GM19372 (cell line): ENCODE results near the gene H6PD.

Experiments used
- ATAC-seq: cut with Tn5 transposase; IDR thresholded peaks from one replicate; pipeline ENCODE4 v1.9.1; 2021; ENCODE audit warnings: mild to moderate bottlenecking, low read depth, moderate library complexity; ENCODE audit not compliant: unreplicated experiment

The H6PD gene

DNA sequence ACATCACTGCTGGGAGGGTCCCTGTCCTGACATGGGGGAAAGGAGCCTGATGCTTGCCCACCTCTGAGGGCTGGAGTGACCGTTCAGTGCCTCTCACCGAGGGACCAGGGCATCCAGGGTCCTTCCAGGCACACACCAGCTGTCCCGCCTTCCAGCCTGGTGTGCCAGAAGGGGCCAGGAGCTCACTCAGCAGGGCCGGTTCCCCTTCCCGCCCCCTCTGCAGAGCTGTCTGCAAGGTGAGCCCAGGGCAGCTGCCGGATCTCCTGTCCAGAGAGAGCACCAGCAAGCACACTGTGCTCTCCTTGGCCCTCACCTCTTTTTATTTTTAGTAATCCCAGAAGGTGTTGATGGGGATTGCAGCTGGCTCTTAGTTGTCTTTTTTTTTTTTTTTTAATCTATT, 16.9 kb downstream of the H6PD start:
- no peak for ATAC-seq

DNA sequence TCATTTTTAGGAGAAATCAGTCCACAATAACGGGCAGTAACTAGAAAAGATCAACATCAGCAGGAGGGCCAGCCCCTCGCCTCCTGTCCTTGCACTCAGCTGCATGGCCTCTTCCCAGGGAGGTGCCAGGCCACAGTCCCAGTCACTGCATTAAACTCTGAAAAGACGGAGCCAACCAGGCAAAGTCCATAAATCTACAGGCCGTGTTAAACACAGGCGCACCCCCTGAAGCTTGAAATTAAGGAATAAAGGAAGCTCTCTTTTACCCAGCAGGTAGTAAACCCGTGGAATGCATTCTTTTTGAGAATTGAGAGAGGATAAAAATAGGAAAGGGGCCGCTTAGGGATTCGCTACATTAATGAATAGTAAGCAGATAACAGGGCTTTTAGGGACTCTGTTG, 18.4 kb downstream of the H6PD start:
- ATAC-seq, result no peak

- no peak for ATAC-seq
These were observed 19.0 kb downstream of the H6PD start for GRCh38 chr1:9253453-9254105.

DNA sequence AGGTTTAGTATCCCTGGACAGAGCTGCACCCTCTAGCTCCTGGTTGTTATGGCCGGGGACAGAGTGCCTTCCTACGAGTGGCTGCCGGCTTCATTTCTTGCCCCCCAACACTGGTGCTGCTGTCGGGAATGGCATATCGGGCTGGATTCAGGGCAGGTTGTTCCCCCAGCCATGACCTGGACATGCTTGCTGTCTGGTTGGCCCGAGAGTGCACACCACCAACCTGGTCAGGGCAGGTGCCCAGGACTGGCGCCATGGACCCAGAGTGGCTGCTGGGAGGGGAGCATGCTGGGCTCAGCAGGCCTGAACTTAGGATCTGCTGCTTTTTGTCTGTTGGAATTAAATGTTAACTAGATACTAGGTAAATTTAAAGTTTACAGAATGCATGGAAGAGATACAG, 21.8 kb downstream of the H6PD start:
- ATAC-seq, result no peak

GRCh38 chr1:9257851-9258250, 23.3 kb downstream of the H6PD start:
- ATAC-seq, result no peak

- no peak for ATAC-seq
These were observed 24.1 kb downstream of the H6PD start for GRCh38 chr1:9258629-9259028.

DNA sequence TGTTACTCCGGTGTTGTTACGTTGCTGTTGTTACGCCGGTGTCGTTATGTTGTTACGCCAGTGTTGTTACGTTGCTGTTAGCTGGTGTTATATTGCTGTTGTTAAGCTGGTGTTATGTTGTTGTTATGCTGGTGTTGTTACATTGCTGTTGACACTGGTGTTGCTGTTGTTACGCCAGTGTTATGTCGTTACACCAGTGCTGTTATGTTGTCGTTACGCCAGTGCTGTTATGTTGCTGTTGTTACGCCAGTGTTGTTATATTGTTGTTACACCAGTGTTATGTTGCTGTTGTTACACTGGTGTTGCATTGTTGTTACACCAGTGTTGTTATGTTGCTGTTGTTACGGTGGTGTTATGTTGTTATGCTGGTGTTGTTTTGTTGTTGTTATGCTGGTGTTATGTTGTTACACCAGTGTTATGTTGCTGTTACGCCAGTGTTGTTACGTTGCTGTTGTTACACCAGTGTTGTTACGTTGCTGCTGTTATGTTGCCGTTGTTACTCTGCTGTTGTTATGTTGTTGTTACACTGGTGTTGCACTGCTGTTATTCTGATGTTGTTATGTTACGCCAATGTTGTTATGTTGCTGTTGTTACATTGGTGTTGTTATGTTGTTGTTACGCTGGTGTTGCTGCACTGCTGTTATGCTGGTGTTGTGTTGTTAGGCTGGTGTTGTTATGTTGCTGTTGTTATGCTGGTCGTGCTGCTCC, 25.6 kb downstream of the H6PD start:
- no peak for ATAC-seq

- ATAC-seq, result no peak
These were observed 26.9 kb downstream of the H6PD start for GRCh38 chr1:9261496-9261895.

GRCh38 chr1:9262096-9262986, 27.8 kb downstream of the H6PD start:
- no peak for ATAC-seq

DNA sequence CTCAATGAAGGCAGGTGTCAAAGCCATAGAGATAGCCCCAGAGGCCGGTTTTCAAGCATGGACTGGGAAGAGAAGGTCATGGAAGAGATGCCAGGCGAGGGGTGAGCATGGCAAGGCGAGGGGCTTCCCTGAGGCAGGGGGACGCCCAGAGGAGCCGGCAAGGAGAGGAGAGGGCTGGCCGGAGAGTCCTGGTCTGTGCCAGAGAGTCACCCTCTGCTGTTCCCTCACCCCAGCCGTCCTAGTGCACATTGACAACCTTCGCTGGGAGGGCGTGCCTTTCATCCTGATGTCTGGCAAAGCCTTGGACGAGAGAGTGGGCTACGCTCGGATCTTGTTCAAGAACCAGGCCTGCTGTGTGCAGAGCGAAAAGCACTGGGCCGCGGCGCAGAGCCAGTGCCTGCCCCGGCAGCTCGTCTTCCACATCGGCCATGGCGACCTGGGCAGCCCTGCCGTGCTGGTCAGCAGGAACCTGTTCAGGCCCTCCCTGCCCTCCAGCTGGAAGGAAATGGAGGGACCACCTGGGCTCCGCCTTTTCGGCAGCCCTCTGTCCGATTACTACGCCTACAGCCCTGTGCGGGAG, 28.8 kb downstream of the H6PD start:
- no peak for ATAC-seq

DNA sequence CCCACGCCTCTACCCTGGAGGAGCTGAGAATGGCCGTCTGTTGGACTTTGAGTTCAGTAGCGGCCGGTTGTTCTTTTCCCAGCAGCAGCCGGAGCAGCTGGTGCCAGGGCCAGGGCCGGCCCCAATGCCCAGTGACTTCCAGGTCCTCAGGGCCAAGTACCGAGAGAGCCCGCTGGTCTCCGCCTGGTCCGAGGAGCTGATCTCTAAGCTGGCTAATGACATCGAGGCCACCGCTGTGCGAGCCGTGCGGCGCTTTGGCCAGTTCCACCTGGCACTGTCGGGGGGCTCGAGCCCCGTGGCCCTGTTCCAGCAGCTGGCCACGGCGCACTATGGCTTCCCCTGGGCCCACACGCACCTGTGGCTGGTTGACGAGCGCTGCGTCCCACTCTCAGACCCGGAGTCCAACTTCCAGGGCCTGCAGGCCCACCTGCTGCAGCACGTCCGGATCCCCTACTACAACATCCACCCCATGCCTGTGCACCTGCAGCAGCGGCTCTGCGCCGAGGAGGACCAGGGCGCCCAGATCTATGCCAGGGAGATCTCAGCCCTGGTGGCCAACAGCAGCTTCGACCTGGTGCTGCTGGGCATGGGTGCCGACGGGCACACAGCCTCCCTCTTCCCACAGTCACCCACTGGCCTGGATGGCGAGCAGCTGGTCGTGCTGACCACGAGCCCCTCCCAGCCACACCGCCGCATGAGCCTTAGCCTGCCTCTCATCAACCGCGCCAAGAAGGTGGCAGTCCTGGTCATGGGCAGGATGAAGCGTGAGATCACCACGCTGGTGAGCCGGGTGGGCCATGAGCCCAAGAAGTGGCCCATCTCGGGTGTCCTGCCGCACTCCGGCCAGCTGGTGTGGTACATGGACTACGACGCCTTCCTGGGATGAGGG, 29.7 kb downstream of the H6PD start:
- ATAC-seq, result no peak

GRCh38 chr1:9265037-9265436, 30.5 kb downstream of the H6PD start:
- no peak for ATAC-seq

- ATAC-seq, result no peak
These were observed 31.4 kb downstream of the H6PD start for GRCh38 chr1:9265968-9266367.

DNA sequence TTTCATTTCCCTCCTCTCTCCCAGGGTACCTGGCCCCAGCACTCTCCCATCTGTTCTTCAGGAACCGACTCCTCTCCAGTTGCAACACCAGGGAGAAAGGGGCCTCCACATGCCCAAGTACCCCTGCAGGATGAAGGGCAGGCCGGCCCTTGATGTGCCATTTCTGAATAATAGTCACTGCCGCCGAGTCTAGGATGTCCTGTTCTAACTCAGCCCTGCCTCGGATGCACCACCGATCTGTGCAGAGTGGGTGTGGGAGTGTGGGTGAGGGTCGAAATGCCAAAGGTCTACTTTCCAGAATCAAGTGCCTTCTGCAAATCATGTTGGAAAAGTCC, 32.7 kb downstream of the H6PD start:
- ATAC-seq, result no peak

DNA sequence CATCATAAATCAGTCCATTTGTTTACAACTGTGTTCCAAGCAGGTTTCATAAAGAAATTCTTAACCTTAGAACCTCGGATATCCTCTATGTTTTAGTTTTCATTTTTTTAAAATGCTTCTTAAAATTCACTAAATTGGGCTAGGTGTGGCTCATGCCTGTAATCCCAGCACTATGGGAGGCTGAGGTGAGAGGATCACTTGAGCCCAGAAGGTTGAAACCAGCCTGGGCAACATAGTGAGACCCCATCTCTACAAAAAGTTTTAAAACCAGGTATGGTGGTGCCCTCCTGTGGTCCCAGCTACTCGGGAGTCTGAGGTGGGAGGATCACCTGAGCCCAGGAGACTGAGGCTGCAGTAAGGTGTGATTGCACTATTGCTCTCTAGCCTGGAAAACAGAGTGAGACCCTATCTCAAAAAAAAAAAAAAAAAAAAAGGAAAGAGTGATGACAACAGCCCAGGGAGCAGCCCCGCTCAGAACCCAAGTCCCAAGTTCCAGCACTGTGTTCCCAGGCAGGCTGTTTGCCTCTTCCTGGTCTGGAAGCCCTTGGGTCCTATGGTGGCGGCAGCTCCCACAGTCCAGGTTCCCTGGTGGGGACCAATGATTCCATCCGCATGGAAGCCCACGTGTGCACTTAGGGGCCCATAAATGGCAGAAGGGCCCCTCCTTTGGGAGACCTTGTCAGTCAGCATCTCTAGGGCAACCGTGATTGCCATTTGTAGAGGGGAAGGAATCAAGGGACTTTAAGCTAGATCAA, 33.4 kb downstream of the H6PD start:
- ATAC-seq, result no peak

DNA sequence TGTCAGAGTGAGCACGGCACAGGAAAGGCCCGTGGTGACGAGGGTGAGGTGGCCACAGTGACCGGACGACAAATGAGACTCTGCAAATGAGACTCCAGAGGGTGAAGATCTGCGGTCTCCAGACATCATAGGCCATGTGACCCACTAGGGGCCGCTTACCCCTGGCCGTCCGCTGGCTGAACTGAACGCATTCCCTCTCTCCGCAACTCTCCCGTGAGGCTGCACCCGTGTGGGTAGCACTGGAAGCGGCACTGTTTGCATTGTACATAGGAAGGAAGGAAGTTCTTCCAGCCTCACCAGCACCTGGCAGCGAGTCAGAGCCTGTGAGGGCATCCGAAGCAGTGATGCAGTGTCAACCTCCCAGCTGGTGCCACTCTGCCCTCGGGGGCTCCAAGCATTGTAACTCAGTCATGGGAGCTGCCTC, 34.5 kb downstream of the H6PD start:
- ATAC-seq, result no peak

DNA sequence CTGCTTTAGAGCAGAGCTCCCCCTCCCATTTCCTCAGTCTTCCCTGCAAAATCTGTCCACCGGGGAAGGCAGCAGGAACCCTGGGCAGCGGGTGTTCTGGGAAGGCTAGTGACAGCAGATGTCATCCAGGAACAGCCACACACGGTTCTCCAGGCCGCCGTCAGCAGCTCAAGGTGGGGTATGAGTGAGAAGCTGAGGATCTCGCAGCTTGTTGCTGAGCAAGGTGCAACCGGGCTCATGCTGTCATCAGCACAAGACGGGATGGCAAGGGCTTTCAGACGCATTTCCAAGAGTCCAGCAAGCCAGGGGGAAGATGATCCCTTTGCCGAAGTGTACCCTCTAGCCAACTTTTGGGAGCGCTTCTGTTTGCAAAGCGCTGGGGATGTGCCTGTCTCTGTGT, 35.1 kb downstream of the H6PD start:
- ATAC-seq, result no peak

DNA sequence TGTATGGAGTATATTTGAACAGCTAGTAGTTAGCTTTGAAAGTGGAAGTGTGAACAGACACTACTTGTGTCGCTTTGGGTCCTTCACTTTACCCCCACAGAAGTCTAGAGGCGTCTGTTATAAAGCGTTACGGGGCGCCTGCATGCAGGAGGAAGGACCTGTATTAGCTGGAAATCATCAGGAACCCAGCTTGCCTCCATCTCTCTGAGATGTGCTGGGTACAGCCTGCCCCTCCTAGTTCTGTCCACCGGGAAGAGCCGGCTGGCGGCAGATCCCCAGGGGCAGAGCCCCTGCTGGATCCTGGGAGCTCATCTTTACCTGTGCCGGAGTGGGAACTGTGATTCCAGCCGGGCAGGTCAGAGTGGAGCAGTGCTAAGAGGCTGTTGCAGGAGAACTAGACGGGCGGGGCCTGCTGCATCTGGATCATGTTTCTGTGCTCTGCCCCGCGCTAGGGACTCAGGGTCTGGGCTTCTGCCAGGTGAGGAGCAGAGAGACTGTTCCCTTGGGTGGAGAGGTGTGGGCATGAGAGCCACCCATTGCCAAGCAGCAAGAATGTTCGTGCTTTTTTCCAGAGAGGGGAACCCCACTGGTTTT, 35.8 kb downstream of the H6PD start:
- no peak for ATAC-seq

DNA sequence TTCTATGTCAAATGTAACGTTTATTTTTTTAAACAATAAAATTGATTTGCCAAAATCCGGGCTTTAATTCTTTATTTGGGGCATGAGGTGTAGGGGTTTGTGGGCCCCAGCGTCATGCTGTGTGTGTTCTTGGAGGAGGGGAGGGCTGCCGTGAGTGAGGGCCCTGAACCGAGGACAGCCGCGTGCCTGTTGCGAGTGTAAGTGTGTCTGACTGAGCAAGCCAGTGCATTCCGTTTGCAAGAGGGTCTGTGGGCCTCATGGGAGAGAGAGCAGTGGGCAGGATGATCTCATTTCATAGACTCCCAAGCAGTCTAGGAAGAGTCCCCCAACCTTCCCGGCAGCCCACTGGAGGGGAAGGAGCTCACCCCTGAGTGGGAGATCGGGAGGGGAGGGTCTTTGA, 36.7 kb downstream of the H6PD start:
- no peak for ATAC-seq
